ENCODE results near the gene TLCD1.
"Not testable (repeated sequence)": the region's sequence is repeated elsewhere in the genome, so short reads cannot be mapped to it uniquely, and the experiment has no call there.

The TLCD1 gene

DNA sequence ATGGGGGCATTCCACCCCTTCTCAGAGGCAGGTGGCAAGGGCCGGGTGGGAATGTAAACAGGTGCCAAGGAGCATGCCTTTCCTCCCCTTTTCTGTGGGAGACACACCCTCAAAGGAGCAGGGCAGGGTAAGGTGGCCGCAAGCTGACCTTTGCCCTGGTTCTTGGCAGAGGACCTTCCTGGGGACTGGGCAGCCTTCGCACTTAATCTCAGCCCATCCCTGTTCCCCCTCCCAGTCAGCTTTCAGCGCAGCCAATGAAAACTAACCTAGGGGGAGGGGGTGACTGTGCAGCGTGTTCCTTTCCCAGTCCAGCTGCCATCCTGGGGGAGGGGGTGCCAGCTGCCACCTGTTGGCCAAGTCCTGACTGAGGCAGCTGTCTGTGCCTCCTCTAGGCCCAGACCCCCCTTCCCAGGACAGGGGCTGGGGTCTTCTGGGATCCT is 20.6 kb upstream of the TLCD1 start:
- no peak for DNase-seq

- no peak for DNase-seq
Observed at GRCh38 chr17:28745786-28746411, 19.9 kb upstream of the TLCD1 start.

- peak; percentile 78 for DNase-seq
Observed at GRCh38 chr17:28744972-28745785, 19.1 kb upstream of the TLCD1 start.

DNA sequence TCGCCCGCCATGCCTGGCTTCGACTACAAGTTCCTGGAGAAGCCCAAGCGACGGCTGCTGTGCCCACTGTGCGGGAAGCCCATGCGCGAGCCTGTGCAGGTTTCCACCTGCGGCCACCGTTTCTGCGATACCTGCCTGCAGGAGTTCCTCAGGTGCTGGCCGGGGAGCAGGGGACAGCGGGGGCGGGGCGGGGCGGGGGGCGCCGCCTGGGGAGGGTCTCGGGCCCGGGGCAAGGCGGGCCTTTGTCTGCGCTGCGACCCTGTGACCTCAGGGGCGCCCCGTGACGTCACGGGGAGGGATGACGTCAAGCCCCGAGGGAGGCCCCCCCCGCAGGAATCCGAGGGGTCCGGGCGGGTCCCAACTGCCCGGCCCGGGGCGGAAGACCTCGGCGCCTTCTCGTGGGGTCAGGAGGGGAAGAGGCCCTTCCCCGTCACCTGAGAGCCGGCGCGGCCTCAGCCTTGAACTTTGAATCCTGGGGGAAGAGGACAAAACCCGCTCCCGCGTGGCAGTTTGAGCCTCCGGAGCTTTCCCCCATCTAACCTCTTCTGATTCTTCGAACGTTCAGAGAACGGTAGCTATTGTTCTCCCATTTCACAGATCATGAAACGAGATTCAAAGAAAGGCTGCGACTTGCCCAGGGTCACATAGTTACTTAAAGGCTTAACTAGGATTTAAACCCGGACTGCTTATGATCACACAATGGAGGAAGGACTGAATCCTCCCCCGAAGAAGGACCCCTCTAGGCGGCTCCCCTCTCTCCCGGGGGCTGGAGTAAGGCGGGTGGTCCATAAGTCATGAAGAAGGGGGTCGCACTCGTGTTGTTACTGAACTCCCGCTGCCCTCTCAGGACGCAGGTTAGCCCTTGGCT is 18.3 kb upstream of the TLCD1 start:
- DNase-seq = peak; percentile 90

GRCh38 chr17:28743243-28744103 is 17.4 kb upstream of the TLCD1 start, which contains the start of gene TRAF4:
Gene TRAF4, plus strand, starts transcription at chr17:28744011. Its CDS starts 102 bp downstream, at chr17:28744113.
- peak; percentile 92 for DNase-seq

DNA sequence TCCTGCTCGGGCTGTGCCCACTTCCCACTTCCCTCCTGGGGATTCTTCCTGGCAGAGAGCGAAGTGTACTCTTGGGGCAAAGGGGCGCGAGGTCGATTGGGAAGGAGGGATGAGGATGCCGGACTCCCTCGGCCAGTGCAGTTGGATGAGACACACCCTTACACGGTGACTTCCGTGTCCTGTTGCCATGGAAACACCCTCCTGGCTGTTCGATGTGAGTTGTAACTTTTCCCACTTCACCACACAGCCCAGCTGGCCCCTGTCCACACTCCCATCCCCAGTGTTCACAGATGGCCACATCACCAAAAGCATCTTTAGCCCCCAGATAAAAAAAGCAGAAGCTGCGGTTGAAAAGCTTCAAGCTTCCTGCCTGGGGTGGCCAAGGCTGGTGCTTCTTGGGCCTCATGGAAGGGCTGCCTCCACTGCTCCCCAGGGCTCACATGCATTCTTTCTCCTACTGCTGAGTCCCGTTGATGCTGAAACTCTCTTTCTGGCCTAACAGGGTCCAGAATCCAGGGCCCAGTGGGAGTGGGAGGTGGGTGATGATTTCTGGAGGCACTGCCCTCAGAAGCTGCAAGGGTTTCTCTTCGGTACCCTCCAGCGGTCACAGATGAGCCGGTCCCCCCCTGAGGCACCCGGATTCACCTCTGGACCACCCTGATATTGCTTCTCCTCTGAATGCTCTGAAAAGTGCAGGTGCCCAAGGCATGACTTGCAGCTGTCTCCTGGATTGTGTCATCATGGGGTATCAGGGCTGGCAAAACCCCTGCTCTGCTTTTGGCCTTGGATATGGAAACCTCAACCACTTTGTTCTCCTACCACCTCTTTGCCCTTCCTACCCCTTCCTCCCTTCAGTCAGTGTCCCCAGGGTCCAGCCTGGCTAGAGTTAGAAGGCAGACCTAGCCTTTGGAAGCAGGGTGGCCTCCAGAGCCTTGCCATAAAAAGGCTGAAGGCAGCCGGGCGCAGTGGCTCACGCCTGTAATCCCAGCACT is 15.6 kb upstream of the TLCD1 start:
- no peak for DNase-seq

DNA sequence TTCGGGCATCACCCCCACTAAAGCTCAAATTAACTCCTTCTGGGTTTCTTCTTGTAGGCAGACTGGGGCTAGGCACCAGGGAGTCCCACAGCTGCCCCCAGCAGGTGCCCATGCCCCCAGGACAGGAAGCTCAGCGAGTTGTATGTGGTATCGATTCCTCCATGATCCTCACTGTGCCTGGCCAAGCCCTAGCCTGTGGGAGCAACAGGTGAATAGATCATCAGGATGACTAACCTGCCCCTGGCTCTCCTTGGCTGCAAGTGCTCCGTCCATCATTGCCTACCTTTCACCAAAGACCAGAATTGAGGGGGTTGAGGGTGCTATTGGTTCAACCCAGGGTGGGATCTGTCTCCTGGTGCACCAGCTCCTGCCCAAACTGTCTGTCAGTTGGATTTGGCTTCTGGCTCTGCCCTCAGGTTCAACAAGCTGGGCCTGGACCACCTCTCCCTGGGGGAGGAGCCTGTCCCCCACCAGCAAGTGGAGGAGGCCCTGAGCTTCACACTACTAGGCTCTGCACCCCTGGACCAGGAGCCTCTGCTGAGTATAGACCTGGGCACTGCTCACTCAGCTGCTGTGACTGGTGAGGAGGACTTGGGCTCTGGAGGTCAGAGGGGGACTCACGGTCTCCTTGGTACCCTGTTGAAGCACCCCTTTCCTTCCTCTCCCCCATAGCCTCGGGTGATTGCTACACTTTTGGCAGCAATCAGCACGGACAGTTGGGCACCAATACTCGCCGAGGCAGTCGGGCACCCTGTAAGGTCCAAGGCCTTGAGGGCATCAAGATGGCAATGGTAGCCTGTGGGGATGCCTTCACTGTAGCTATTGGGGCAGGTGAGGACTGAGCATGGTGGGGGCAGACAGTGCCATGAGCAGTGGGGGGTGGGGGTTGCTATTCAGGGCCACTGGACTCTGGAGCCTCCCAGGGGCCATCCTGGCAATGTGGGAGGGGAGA is 14.6 kb upstream of the TLCD1 start:
- DNase-seq = no peak

- peak; percentile 88 for DNase-seq
Observed at GRCh38 chr17:28738680-28739384, 12.8 kb upstream of the TLCD1 start.

- no peak for DNase-seq
Observed at GRCh38 chr17:28737770-28738679, 12.0 kb upstream of the TLCD1 start.

- DNase-seq = no peak
Observed at GRCh38 chr17:28737316-28737715, 11.3 kb upstream of the TLCD1 start.

GRCh38 chr17:28735913-28736769 is 10.1 kb upstream of the TLCD1 start:
- not testable (repeated sequence) for DNase-seq

DNA sequence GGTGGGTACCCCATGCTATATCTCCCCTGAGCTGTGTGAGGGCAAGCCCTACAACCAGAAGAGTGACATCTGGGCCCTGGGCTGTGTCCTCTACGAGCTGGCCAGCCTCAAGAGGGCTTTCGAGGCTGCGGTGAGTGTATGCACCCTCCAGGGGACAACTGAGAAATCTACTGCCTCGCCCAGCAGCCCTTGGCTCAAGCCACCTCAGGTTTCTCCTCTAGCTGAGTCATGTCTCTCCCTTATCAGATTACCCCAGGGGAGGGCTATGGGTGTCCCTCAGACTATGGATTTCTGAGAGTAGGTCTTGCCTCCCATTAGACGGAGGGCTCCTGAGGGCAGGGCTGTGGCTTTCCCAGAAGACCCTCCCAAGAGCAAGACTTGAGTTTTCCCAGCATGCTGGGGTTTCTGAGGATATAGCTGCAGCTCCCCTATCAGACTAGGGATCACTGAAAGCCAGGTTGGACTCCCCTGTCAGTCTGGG is 9.2 kb upstream of the TLCD1 start:
- no peak for DNase-seq

DNA sequence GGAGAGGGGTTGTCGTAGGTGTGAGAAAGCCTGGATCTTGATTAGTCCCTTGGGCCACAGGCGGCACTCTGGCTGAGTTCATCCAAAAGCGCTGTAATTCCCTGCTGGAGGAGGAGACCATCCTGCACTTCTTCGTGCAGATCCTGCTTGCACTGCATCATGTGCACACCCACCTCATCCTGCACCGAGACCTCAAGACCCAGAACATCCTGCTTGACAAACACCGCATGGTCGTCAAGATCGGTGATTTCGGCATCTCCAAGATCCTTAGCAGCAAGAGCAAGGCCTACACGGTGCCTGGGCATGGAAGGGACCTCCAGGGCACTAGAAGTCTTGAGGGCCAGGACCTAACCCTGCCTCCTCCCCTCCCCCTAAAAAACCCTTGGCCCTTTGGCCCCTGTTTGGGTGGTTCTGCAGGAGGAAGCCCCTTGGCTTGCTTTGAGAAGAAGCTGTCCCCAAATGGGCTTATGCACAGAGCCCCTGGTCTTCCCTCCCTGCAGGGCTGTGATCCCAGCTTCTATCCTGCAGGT is 8.7 kb upstream of the TLCD1 start:
- no peak for DNase-seq

GRCh38 chr17:28733346-28733745 is 7.3 kb upstream of the TLCD1 start:
- DNase-seq = no peak

DNA sequence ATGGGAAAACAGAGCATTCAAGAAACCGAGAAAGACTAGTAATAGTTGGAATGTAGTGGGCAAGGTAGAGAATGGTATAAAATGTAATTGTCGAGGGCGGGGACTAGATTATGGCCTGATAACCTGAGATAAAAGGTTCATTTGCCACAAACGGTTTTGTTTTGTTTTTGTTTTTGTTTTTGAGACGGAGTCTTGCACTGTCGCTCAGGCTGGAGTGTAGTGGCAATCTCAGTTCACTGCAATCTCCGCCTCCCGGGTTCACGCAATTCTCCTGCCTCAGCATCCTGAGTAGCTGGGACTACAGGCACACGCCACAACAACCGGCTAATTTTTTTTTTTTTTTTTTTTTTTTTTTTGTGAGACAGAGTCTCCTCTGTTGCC is 3.9 kb upstream of the TLCD1 start:
- no peak for DNase-seq

GRCh38 chr17:28728364-28729200 is 2.5 kb upstream of the TLCD1 start, which contains the start of gene NEK8:
Gene NEK8, plus strand, starts transcription at chr17:28728788. Its CDS starts 26 bp downstream, at chr17:28728814.
- peak; percentile 99 for DNase-seq

Data from activated effector memory CD4-positive, alpha-beta T cell treated with anti-CD3 and anti-CD28 coated beads, Interleukin-2, amount 50 U/mL, for 16 hours (primary cell).